CD4-positive, alpha-beta T cell treated with Interleukin-6 for 4 hours (primary cell): Measurements from ENCODE around the gene SDSL.
A peak's percentile ranks its signal among the peaks of the same experiment; 100 is the strongest.

Experiments used
- DNase-seq: peaks from one replicate; pipeline ENCODE4 v3.0.0-alpha.2; 2020; ENCODE audit warnings: mixed read lengths

The SDSL gene

GRCh38 chr12:113424456-113424855, 2.3 kb downstream of the SDSL start:
- DNase-seq: no peak

GRCh38 chr12:113424915-113425823, 3.0 kb downstream of the SDSL start:
- DNase-seq: peak; percentile 57

- DNase-seq: no peak
Measured at GRCh38 chr12:113425960-113426453, 3.8 kb downstream of the SDSL start.

- no peak for DNase-seq
Measured at GRCh38 chr12:113427882-113428281, 5.7 kb downstream of the SDSL start.

- DNase-seq: no peak
Measured at GRCh38 chr12:113428482-113428881, 6.3 kb downstream of the SDSL start.

GRCh38 chr12:113432986-113433385, 10.8 kb downstream of the SDSL start:
- no peak for DNase-seq

- no peak for DNase-seq
Measured at GRCh38 chr12:113435367-113435766, 13.2 kb downstream of the SDSL start.

- no peak for DNase-seq
Measured at GRCh38 chr12:113436586-113436985, 14.4 kb downstream of the SDSL start.

- DNase-seq: no peak
Measured at GRCh38 chr12:113436993-113437728, 15.0 kb downstream of the SDSL start.

GRCh38 chr12:113437729-113438100, 15.5 kb downstream of the SDSL start:
- no peak for DNase-seq

- DNase-seq: no peak
Measured at GRCh38 chr12:113438523-113439300, 16.5 kb downstream of the SDSL start.

- no peak for DNase-seq
Measured at GRCh38 chr12:113439301-113439597, 17.1 kb downstream of the SDSL start.

GRCh38 chr12:113439606-113440030, 17.4 kb downstream of the SDSL start:
- DNase-seq: no peak

- DNase-seq: no peak
Measured at GRCh38 chr12:113440336-113440735, 18.2 kb downstream of the SDSL start.

- DNase-seq: no peak
Measured at GRCh38 chr12:113440947-113441782, 19.0 kb downstream of the SDSL start.

GRCh38 chr12:113443030-113443539, 20.9 kb downstream of the SDSL start:
- DNase-seq: no peak

- no peak for DNase-seq
Measured at GRCh38 chr12:113445544-113446171, 23.5 kb downstream of the SDSL start.

GRCh38 chr12:113448873-113449272, 26.7 kb downstream of the SDSL start:
- no peak for DNase-seq

GRCh38 chr12:113449299-113449698, 27.1 kb downstream of the SDSL start:
- DNase-seq: no peak

GRCh38 chr12:113449839-113450238, 27.7 kb downstream of the SDSL start:
- no peak for DNase-seq

GRCh38 chr12:113452458-113452857, 30.3 kb downstream of the SDSL start:
- DNase-seq: no peak

GRCh38 chr12:113453330-113453729, 31.1 kb downstream of the SDSL start:
- no peak for DNase-seq
